ENCODE data around the gene GALNT7. TPM values are rescaled to one million over a fixed set of nuclear protein-coding genes. Genes with fewer than 3 reads are reported as not detected.

Gene GALNT7
- total RNA-seq, 1 experiment from 2014 or later = 156 TPM

- ATAC-seq = peak; percentile 31
- peak overlapping the region; percentile 97 for H3K27ac ChIP-seq (ENCODE audit: low read length)
- DNase-seq (ENCODE audit: low read depth, low spot score) = no peak
- peaks cover 11% of the 10 kb centered on the region; the same call in 1 of the 2 replicates for H3K36me3 ChIP-seq (ENCODE audit: control insufficient read depth, insufficient read depth, low read length)
- TF ChIP-seq POLR2AphosphoS5 (IDR thresholded peaks at IDR 0.05; ENCODE audit: low read depth, low read length) = 0 out of 2 replicates have a peak, but pooled peaks have one; percentile 5
- TF ChIP-seq CTCF (IDR thresholded peaks at IDR 0.05) = no peak
- no peak for TF ChIP-seq TCF7L2 (IDR thresholded peaks at IDR 0.05; ENCODE audit: low read depth, low read length)
- no peaks in the 10 kb centered on the region for H3K9me3 ChIP-seq (ENCODE audit: control insufficient read depth, insufficient read depth, low read depth, low read length)
- ChIA-PET POLR2A (interaction anchor here (0.6 to 1.1 kb wide), 10 partner anchors 10 to 307 kb away, joined by 3 to 15 read pairs (median 6); no protein-coding TSS in a partner anchor), CTCF (interaction anchor here (0.6 to 1.1 kb wide), 5 partner anchors 14 to 121 kb away, joined by 3 to 10 read pairs (median 4); no protein-coding TSS in a partner anchor)
- H3K27me3 ChIP-seq (ENCODE audit: control insufficient read depth, insufficient read depth, low read length) = no peaks in the 10 kb centered on the region
- in situ Hi-C loops (cut with HindIII; ENCODE audit: low pct_unique_long_range_greater_than_20kb, low sequenced_read_pairs) = loop anchor here (25.0 kb wide), 1 partner anchor 94 kb away; no protein-coding TSS in a partner anchor
- BruUV-seq (replicated peaks) = TSS peak; percentile 80
- peaks cover 27% of the 10 kb centered on the region for H3K4me1 ChIP-seq (ENCODE audit: control insufficient read depth, insufficient read depth, low read length)
- H3K4me3 ChIP-seq (ENCODE audit: low read depth in 2 of 2, low read length in 2 of 2) = peak overlapping the region; percentile 59 to 75
- intact Hi-C loops (cut with micrococcal nuclease; ENCODE audit: unreplicated experiment) = no loop called here
Observed at GRCh38 chr4:173167758-173168395, 734 bp upstream of the GALNT7 start.

GRCh38 chr4:173169178-173169427 lies 492 bp downstream of the GALNT7 start:
- peaks cover 40% of the 10 kb centered on the region for H3K4me1 ChIP-seq (ENCODE audit: control insufficient read depth, insufficient read depth, low read length)
- POLR2A ChIA-PET = interaction anchor here (0.6 to 0.7 kb wide), 3 partner anchors 40 to 112 kb away, joined by 3 to 7 read pairs (median 5); no protein-coding TSS in a partner anchor
- in situ Hi-C loops (cut with HindIII; ENCODE audit: low pct_unique_long_range_greater_than_20kb, low sequenced_read_pairs) = loop anchor here (25.0 kb wide), 1 partner anchor 93 kb away; no protein-coding TSS in a partner anchor
- no peaks in the 10 kb centered on the region for H3K27me3 ChIP-seq (ENCODE audit: control insufficient read depth, insufficient read depth, low read length)
- peaks cover 7% of the 10 kb centered on the region; the same call in 1 of the 2 replicates for H3K36me3 ChIP-seq (ENCODE audit: control insufficient read depth, insufficient read depth, low read length)
- intact Hi-C loops (cut with micrococcal nuclease; ENCODE audit: unreplicated experiment) = no loop called here
- CTCF ChIA-PET = no interaction called here
- H3K4me3 ChIP-seq (ENCODE audit: low read depth in 2 of 2, low read length in 2 of 2) = peak overlapping the region; percentile 75 to 78
- no TSS peak for BruUV-seq (replicated peaks)
- DNase-seq (ENCODE audit: low read depth, low spot score) (no peak), ATAC-seq (no peak)
- H3K9me3 ChIP-seq (ENCODE audit: control insufficient read depth, insufficient read depth, low read depth, low read length) = no peaks in the 10 kb centered on the region
- TF ChIP-seq CTCF (IDR thresholded peaks at IDR 0.05) (no peak), POLR2AphosphoS5 (IDR thresholded peaks at IDR 0.05; ENCODE audit: low read depth, low read length) (0 out of 2 replicates have a peak, but pooled peaks have one; percentile 1)
- H3K27ac ChIP-seq (ENCODE audit: low read length) = no peak overlapping the region

- DNase-seq (ENCODE audit: low read depth, low spot score) (no peak), ATAC-seq (peak; percentile 77)
- Histone ChIP-seq H3K36me3 (ENCODE audit: control insufficient read depth, insufficient read depth, low read length) (peaks cover 7% of the 10 kb centered on the region; the same call in 1 of the 2 replicates), H3K27ac (ENCODE audit: low read length) (peak overlapping the region; percentile 98), H3K4me3 (ENCODE audit: low read depth in 2 of 2, low read length in 2 of 2) (peak overlapping the region; percentile 75 to 78), H3K9me3 (ENCODE audit: control insufficient read depth, insufficient read depth, low read depth, low read length) (no peaks in the 10 kb centered on the region), H3K27me3 (ENCODE audit: control insufficient read depth, insufficient read depth, low read length) (no peaks in the 10 kb centered on the region), H3K4me1 (ENCODE audit: control insufficient read depth, insufficient read depth, low read length) (peaks cover 45% of the 10 kb centered on the region)
- in situ Hi-C loops (cut with HindIII; ENCODE audit: low pct_unique_long_range_greater_than_20kb, low sequenced_read_pairs) (loop anchor here (25.0 kb wide), 1 partner anchor 93 kb away; no protein-coding TSS in a partner anchor), intact Hi-C loops (cut with micrococcal nuclease; ENCODE audit: unreplicated experiment) (loop anchor here (5.0 kb wide), 2 partner anchors 48 to 152 kb away; no protein-coding TSS in a partner anchor)
- BruUV-seq (replicated peaks) = no TSS peak
- POLR2A ChIA-PET = interaction anchor here (0.6 kb wide), 1 partner anchor 17 kb away, joined by 3 read pairs; no protein-coding TSS in a partner anchor
- CTCF ChIA-PET = interaction anchor here (0.7 kb wide), 1 partner anchor 287 kb away, joined by 3 read pairs; no protein-coding TSS in a partner anchor
- TF ChIP-seq REST (IDR thresholded peaks at IDR 0.05; ENCODE audit: insufficient read depth in 1 of 2, low read depth in 2 of 2, low read length in 1 of 2) = no peak
- no peak for TF ChIP-seq TCF7L2 (IDR thresholded peaks at IDR 0.05; ENCODE audit: low read depth, low read length)
Observed at GRCh38 chr4:173169428-173170181, 994 bp downstream of the GALNT7 start.
